ENCODE results near the gene GRM7.

GRCh38 chr3:6861625-6862000, 698 bp downstream of the GRM7 start:
- TF ChIP-seq ZBTB48 (tag by site-specific recombination; IDR thresholded peaks at IDR 0.05) (no peak), YY1 (tag by site-specific recombination; IDR thresholded peaks at IDR 0.05) (no peak), KLF16 (tag by site-specific recombination; IDR thresholded peaks at IDR 0.05) (no peak), KLF1 (tag by site-specific recombination; IDR thresholded peaks at IDR 0.05) (no peak), CTCF (tag by site-specific recombination; IDR thresholded peaks at IDR 0.05) (no peak), MEIS1 (CRISPR knock-in tag; IDR thresholded peaks at IDR 0.05; ENCODE audit: borderline replicate concordance) (no peak), ZNF341 (tag by site-specific recombination; IDR thresholded peaks at IDR 0.05; ENCODE audit: low read depth) (no peak), PRDM4 (tag by site-specific recombination; IDR thresholded peaks at IDR 0.05) (no peak), HOXC10 (CRISPR knock-in tag; IDR thresholded peaks at IDR 0.05) (no peak)
